Measurements from ENCODE around the gene GHR.

Gene GHR

DNA sequence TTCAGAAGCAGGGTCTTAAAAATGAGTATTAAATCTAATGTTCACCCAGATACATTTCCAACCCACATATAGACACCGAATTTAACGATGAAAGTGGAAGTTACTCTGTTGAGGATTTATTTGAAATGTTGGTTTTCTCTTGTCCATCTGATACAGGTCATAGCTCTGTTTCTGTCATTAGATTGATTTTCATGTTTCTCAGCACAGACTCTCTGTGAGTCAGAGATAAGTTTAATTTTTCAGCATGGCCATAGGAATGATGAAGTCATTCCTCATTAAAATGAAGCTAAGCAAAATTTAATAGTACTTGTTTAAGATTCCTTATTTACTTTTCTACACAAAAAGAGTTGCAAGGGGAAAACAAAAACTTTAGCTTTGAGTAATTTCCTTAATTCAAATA, 38.8 kb downstream of the GHR start:
- no peak for DNase-seq (ENCODE audit: low spot score)

DNA sequence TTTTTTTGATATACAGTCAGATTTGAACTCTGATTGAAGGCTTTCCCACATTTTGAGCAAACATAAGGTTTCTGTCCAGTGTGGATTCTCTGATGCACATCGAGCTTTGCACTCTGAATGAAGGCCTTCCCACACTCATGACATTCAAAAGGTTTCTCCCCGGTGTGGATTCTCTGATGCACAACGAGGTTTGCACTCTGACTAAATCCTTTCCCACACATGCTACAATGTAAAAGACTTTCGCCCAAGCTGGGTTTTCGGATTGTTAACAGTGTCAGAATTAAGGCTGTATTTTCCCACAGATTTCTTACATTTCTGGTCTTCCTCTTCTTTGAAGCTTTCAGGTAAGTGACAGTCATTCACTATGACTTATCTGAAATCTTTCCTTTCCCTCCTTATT, 44.3 kb downstream of the GHR start:
- DNase-seq (ENCODE audit: low spot score) = no peak

DNA sequence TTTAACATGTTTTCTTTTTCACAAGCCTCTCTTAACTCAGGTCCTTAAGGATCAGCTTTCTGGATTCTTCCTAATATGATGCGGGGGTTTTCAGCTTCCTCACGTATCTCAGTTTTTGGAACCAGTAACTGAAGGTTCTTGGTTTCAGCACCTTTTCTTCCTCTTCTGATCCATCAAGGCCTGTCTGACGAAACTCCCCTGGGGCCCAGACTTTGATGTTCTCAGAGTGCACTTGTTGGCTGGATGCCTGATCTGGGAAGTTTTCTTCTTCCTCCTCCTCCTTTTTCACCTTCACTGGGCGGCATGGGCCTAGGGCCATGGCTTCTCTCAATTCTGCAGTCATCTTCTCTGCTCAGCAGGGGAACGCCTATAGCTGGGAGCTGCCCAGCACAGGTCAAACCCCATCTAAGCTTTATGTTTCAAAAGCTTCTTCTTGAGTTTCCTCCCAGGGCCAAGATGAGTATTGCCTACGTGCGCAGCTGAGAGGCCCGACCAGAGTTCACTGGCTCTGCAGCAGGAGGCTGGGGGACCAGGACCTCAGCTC, 44.8 kb downstream of the GHR start:
- no peak for DNase-seq (ENCODE audit: low spot score)

DNA sequence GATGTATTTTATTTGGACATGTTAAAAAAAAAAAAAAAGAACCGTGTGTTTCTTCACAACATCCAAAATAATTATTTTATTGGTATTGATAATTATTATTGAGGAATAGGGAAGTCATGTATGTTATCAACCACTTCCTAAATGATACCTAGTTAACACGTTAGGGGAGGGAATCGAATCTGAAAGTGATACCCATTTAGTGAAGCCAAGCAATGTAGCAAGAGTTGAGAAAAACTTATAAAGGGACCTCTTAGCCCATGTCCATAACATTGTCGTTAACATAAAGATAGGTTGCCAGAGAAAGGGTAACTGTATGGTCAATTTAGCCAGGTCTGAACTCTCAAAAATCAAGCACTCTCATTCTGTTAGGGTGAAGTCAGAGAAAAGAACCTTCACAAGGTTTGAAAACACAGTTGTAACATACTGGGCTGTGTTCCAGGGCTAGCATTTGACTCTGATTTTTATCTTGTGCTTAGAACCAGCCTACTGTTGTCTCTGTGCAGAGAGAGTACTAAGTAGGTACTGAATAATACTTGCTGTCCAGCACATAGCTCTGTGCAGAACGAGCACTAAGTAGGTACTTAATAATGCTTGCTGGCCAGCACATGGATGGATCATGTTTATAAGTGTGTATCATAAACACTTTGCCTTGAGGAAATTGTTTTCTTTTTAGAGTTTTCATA, 60.4 kb downstream of the GHR start:
- DNase-seq (ENCODE audit: low spot score) = no peak

DNA sequence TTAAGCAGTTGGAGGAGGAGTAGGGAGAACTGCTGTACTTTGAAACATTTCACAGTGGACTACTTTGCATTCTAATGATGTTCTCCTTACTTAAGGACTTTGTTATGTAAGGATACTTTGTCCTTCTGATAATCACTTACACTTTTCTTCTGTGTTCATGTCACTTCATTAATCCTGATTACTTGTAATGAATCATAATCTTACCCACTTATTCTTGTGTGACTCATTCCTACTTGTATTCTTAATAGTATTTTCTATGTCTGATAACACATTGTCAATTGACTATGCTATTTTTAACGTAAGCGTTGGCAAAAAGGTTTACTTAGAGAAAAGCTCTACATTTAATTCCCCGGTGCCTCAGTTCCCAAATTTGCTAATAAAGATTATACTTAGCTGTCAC, 63.8 kb downstream of the GHR start:
- DNase-seq (ENCODE audit: low spot score) = no peak

DNA sequence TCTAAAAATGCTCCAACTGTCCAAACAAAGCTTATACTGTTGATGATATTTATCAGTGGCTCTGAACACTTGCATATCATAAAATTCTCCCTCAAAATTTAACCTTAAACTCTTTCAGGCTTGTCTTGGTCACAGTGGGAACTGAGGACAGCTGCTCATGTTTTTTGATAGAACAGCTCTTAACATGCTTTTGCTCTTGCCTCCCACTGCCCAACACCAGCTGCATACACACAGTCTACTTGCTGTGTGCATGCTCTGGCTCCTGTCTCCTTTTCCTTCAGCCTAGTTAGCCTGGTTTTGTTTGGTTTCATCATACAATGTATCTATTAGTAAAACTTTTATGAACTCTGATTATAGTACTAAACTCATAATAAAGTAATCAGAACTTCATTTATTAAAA, 64.6 kb downstream of the GHR start:
- no peak for DNase-seq (ENCODE audit: low spot score)

DNA sequence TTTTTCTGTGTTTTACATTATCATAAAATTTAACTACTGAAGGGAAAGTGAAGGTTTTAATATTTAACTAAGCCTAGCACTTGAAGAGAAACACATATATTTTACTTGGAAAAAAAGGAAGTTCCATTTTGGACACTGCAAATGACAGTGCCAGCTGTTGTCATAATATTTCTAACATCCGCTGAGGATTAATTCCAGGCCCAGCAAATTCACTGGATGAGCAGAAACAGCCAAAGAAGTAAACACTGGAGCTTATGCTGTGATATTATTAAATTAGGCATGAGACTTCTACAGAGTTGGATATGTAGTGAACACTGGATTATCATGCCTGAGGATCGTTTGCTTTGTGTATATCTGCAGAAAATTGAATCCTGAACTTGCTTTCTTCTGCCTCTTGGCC, 67.6 kb downstream of the GHR start:
- DNase-seq (ENCODE audit: low spot score) = no peak

DNA sequence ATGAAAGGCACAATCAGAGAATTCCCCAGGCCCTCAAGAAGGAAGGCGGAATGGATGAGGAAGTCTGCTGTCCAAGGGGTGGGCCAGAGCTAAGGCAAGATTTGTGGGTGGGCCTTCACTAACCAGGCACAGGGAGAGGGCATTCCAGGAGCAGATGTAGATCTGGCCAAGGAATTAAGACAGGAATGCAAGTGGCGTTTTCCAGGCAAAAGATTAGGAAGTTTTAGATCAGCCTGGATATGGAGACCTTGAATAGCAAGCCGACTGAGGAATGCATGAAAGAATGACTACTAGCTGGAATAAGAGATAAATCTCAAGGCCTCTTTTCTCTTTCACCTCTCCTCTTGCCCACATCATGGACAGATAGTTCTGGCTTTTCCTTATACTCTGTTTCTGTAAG, 68.5 kb downstream of the GHR start:
- no peak for DNase-seq (ENCODE audit: low spot score)

DNA sequence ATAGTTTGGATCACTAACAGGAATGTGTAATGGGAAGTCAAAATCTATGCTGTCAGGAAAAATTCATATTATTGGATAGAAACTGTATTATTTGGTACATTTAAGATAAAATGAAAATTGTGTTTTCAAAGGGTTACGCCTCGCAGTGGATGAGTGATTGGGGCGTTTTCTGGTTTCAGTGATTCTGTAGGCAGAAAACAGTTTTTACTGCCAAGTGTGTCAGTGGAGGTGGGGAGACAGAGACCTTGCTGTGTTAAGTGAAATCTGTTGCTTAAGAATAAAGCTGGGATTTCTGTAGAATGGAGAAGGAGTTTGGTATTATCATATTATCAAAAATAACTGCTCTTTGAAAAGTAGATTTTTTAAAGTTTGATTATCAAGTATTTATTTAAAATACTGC, 69.7 kb downstream of the GHR start:
- no peak for DNase-seq (ENCODE audit: low spot score)

DNA sequence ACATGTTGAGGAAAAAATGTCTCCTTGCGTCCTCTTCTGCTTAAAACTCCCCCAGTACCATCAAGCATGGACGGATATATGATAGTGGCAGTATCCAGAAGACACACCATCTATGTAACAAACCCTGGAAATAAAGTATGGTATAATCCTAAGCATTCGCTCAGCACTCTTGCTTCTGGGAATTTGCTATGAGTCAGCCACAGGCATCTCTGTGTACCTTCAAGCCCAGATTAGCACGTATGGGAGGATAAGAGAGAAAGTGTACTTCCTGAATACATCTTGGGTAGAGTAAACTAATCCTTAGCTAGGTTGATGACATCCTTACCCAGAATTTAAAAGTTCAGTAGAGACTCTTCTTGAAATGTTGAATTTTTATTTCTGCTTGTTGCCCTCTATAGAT, 71.2 kb downstream of the GHR start:
- DNase-seq (ENCODE audit: low spot score) = no peak

DNA sequence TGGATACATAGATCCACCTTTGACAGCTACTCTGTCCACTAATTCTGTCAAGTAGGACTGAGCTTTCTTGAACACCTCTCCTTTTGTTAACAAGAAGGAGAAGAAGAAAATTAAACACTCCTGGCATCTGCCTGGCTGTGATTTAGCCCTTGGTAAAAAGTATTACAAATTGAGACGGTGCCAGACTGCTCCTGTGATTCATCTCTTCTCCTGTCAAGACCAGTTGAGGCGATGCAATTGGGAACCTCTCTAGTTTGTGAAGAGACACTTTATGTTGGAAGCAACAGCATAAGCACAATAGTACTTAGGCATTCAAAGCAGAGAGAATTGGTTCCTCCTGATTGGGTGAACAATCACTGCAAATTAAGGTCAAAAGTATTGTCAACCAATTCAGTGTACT, 72.7 kb downstream of the GHR start:
- DNase-seq (ENCODE audit: low spot score) = no peak

DNA sequence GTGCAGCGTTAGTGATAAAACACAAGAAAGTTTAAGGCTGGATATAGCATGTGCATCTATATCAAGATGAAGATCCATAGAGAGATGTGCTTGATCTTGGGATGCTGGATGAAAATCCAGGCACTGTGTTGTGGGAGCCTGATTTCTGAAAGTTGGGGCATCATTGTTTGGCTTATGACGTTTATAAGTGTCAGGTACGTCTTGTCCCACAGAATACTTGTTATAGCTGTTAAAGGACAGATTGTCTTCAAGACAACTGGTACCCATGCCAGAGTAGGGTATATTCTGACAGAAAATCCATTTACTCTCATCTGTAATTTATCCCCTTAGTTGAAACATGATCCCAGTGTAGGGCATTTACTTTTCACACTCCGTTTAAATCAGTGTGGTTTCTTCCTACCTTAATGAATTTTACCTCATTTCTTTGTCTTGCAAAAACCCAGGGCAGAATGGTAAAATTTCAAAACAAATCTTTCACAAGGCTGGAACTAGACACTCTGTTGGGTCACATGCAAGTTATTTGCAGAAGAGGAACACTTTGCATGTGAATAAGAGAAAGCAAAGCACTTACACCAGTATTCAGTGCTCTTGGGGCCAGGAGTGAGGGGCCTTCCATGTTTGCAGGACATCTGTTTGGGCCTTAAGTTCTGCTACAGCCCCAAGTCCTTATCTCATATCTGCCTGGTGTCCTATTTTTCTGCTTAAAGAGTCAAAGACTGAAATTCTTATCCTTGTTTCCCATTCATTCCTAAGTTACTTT, 73.3 kb downstream of the GHR start:
- no peak for DNase-seq (ENCODE audit: low spot score)

DNA sequence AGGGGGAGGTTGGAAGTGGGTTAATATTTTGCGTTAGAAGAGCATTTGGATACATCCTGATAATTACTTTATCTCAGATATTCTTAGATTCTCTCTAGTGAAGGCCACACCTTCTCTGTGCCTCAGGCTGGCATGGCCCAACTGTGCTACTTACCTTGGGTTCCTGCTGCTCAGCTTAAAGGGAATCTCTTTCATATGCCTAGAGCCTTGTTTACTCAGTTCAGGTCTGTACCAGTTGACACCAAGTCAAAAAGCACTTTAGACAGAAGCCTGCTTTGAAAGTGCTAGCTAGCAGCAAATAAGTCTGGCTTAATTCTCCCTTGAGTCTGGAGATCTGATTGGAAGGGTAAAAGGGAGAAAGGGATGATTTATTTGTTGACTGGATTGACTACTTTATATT, 74.8 kb downstream of the GHR start:
- DNase-seq (ENCODE audit: low spot score) = no peak

DNA sequence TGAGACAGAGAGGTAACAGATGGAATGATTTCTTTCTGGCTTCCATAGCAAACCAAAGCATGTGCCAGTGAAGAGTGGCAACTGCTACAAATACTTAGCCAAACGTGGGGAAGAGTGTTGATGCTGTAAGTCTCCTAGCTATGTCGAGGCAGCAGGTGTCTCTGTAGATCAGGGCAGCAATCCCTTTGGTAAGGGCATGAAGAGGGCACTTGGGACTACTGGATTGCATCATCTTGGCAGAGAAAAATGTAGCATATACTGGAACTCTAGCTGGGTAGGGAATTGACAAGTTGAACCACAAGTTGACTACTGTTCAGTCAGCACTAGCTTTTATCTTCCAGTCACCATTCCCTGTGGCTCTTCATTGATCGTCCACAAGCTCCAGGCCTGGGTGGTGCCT, 75.8 kb downstream of the GHR start:
- DNase-seq (ENCODE audit: low spot score) = no peak

DNA sequence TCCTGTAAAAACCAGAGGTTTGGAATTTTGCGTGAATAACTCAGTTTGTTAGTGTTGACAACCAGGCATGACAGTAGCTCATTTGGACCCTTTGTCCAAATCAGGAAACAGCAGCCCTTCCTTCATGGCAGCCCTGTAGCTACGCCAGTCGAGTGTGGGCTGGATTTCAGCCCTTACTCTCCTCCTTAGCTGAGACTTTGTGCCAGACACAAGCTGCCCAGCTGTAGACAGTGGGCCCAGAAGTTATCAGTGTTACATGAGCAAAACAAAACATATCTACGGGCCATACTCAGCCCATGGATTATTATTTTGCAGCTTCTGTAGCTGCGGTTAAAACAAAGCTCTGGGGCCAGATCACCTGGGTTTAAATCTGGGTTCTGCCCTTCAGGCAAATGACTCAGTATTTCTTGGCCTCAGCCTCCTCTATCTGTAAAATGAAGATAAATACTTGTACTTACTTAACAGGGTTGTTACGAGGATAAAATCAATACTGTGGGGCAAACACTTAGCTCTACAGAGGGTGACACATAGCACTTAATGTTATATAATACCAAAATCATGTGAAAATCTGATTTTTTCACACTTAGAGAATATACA, 76.9 kb downstream of the GHR start:
- DNase-seq (ENCODE audit: low spot score) = no peak

DNA sequence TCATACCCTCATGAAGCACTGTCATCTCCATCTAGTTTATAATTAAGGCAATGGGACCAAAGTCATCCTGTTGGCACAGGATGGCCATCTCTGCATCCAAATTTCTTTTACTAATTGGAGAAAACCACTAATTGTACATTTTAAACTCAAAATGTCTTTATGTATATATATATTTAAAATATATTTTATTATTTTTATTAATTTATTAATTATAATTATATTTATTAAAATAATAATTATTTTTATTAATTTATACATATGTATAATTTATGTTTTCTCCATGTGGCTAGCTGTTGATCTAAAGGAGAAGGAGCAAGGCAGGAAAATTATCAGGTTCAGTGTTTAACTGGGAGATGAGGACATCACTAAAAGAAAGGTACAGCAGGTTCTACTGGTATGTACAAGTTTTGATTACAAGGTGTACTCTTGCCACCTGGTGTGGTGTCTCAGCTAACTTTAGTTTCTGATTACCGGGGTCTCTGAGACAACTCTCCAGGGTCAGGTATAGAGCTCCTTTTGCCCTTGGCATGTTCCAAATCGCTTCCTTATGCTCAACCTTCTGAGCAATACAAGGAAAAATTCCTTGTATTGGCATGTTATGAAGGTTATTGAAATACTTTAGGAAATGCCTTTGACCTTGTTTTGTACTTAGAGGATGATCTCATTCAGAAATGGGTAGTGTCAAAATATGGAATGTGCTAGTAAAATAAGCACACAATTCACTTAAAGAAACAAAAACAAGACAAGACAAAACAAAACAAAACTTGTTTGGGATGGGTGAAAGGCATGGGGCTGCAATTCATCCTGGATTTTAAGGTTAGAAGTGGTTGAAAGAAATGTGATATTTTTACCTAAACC, 79.6 kb downstream of the GHR start:
- DNase-seq (ENCODE audit: low spot score) = no peak

DNA sequence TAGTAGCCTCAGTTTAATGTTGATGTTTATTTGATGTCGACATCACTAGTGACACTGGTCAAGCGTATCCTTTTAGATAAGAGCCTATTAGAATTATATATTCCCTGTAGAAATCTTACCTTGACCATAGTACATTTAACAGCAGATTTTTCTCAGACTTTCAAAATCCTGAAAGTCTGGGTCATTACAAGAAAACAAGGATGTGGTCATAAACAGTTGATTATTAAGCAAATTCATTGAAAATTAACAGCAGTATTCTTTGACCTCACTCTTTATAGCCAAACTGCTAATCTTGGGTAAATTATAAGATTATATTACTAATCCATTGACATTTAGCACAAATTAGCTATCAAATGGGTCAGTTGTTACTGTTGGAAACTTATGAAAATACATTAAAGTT, 83.4 kb downstream of the GHR start:
- no peak for DNase-seq (ENCODE audit: low spot score)

DNA sequence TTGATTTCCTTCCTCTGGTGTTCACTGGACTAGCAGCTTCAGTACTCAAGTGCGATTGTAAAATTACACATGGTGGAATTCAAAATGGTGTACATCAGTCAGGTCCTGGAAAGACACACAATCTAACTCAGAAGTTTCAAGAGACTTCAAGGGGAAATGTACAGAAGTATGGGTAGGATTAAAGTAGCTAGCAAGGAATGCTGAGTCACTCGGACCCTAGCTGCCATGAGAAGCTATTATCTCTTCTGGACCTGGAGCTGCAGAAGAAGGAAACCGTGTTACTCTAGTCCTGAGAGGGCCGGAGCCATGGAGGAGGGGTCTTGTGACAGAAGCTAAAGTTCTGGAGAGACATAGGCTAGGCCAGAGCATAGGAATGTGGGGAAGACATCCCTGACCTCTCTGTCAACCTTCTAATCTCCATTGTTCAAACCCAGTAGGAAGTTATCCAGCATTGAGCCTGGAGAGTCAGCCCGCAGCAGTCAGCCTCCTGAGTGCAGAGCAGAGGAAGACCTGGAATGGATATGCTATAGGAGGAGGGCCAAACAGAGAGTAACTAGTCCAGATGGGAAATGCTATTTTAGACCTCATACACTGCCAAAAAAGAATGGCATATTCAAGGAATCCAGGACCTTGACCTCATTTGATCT, 84.3 kb downstream of the GHR start:
- no peak for DNase-seq (ENCODE audit: low spot score)

DNA sequence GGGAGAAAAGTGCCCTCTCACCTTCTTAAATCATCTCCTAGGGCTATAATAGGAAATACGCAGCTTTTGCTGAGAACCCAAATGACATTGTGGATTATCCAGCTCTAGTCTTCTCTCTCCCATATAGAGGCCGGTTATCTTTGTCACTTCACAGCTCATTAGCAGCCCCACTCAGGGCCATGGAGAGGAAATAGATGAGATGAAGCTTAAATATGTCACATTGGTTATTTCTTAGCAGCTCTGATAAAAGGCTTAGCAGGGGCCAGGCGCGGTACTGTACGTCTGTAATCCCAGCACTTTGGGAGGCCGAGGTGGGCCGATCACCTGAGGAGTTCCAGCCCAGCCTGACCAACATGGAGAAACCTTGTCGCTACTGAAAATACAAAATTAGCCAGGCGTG, 90.0 kb downstream of the GHR start:
- DNase-seq (ENCODE audit: low spot score) = no peak

DNA sequence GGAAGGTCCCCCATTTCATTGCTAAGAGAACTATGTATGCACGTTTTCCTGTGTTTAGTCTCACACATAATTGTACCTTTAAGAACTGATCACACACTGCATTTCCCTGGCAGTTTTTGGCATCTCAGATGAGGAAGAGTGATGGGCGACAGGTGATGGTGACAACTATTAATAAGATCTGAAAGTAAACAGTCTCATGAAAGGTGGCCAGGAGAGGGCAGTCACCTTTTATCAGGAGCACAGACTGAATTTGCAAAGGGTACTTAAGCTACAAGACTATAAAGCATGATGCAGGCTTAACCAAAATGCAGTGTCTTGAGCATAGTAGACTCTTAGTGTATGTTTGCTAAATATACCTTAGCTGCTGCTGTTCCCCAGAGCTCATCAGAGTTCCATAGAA, 91.5 kb downstream of the GHR start:
- no peak for DNase-seq (ENCODE audit: low spot score)

DNA sequence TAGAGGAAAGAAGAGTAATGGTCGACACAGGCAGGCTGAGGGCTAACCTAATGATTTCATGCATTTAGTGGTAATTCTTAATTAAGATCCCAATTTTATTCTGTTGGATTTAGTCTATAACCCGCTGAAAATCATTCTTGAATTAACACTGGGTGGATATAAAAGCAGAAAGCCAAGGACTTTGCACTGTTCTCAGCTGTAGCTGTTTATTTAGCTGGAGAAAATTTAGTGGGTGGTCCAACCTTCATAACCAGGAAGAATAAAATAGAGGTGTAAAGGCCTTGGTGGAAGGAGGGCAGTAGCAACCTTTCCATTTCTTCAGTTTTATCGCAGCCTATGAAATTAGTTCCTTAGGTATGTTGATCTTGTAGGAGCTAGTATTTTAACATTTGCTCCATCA, 92.3 kb downstream of the GHR start:
- no peak for DNase-seq (ENCODE audit: low spot score)
